ENCODE measurements around the gene LAMA3.
A peak's percentile ranks its signal among the peaks of the same experiment; 100 is the strongest.

LAMA3 gene

DNA sequence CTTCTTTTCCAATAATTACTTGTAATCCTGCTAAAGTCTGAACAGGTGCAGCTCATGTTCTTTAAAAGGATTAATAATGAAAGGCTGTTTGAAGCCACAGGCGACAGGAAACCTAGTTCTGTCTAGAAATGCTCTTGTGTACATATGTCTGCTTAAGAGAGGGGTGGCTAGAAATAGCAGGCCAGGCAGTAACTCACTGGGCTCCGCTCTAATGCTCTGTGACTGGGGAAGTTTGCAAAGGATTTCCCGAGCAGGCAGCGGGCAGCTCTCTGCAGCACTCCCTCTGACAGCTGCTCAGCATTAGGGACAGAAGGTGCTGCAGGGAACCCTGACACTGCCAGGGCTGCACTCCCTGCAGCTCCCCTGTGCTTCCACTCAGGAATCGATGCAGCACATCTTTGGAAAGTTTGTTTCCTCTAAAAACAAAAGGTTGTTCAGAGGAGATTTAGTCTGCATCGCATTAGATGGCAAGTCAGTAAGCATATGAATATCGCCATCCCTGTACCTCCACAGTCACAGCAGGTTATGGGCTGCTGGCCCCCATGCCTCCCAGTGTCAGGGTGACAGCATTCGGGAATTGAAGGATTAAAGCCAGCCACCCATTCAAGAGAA lies 292.2 kb downstream of the LAMA3 start:
- ATAC-seq (ENCODE audit: insufficient read depth, low read depth) (peak; percentile 56), DNase-seq (no peak)
- H3K4me1 ChIP-seq (ENCODE audit: insufficient read depth, low read length) = peaks cover 24% of the 10 kb centered on the region
- H3K4me3 ChIP-seq (ENCODE audit: low read depth in 1 of 2, low read length in 2 of 2) = no peak overlapping the region
- H4K20me1 ChIP-seq (ENCODE audit: insufficient read depth, low read length) = no peaks in the 10 kb centered on the region
- no peaks in the 10 kb centered on the region for H3K27me3 ChIP-seq (ENCODE audit: insufficient read depth, low read length, poor library complexity)
- H2AFZ ChIP-seq (ENCODE audit: low read depth, low read length) = no peak overlapping the region
- H3K4me2 ChIP-seq (ENCODE audit: insufficient read depth, low read length) = no peak overlapping the region
- H3K27ac ChIP-seq (ENCODE audit: low read length) = peak overlapping the region; percentile 5; the same call in 1 of the 2 replicates
- TF ChIP-seq, protein P1, sequence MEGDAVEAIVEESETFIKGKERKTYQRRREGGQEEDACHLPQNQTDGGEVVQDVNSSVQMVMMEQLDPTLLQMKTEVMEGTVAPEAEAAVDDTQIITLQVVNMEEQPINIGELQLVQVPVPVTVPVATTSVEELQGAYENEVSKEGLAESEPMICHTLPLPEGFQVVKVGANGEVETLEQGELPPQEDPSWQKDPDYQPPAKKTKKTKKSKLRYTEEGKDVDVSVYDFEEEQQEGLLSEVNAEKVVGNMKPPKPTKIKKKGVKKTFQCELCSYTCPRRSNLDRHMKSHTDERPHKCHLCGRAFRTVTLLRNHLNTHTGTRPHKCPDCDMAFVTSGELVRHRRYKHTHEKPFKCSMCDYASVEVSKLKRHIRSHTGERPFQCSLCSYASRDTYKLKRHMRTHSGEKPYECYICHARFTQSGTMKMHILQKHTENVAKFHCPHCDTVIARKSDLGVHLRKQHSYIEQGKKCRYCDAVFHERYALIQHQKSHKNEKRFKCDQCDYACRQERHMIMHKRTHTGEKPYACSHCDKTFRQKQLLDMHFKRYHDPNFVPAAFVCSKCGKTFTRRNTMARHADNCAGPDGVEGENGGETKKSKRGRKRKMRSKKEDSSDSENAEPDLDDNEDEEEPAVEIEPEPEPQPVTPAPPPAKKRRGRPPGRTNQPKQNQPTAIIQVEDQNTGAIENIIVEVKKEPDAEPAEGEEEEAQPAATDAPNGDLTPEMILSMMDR (IDR thresholded peaks at IDR 0.05; ENCODE audit: borderline replicate concordance, extremely low read depth, low read length, poor library complexity, severe bottlenecking) = no peak
- no peak for TF ChIP-seq EZH2 (IDR thresholded peaks at IDR 0.05; ENCODE audit: borderline replicate concordance, low read depth, low read length, severe bottlenecking)
- no peaks in the 10 kb centered on the region for H3K9me3 ChIP-seq (ENCODE audit: insufficient read depth, low read length, severe bottlenecking)
- H3K79me2 ChIP-seq (ENCODE audit: insufficient read depth, low read length) = no peaks in the 10 kb centered on the region
- no peak overlapping the region for H3K9ac ChIP-seq (ENCODE audit: low read depth, low read length)
- H3K36me3 ChIP-seq (ENCODE audit: insufficient read depth, low read length) = no peaks in the 10 kb centered on the region

DNA sequence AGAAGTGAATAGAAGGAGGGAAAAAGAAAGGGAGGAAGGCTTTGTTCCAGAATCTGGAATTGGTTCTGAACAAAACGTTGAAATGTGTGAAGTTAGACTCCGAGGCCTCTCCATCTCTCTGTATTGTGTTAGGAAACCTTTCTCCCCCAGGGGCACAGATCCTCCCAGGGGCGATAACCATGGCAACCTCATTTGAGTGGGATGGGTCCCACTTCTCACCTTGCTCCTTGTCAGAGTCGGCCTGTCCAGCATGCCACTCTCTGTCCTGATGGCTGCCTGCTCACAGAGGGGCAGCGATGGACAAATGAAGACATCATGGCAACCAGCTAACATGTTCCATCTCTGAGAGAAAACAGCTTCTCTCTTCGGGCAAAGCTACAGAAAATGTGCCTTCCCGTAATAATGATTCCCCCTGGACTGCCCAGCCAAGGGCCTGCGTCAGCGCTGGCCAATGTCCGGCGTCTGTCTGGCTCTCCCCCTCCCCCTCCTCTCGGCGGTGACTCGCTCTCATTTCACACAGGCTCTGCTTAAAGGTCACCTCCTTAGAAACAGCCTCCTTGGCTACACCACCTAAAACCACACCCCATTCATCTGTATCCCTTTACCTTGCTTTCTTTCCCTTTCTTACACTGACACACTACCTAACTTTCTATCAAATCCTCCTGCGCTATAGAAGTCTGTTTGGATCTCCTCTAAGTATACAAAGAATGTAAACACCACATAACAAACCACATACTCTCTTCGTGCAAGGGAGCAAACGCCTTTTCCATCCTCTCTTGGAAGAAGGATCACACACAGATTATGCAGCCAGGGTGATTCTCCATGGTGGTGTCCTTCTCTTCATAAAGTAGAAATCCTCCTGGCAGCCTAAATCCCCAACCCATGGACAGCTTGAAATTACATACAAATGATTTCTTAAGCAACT lies 293.2 kb downstream of the LAMA3 start:
- H3K9ac ChIP-seq (ENCODE audit: low read depth, low read length) = no peak overlapping the region
- no peaks in the 10 kb centered on the region for H3K36me3 ChIP-seq (ENCODE audit: insufficient read depth, low read length)
- H3K4me3 ChIP-seq (ENCODE audit: low read depth in 1 of 2, low read length in 2 of 2) = no peak overlapping the region
- no peak overlapping the region for H3K4me2 ChIP-seq (ENCODE audit: insufficient read depth, low read length)
- no peak for ATAC-seq (ENCODE audit: insufficient read depth, low read depth)
- H4K20me1 ChIP-seq (ENCODE audit: insufficient read depth, low read length) = no peaks in the 10 kb centered on the region
- H2AFZ ChIP-seq (ENCODE audit: low read depth, low read length) = no peak overlapping the region
- H3K27ac ChIP-seq (ENCODE audit: low read length) = no peak overlapping the region
- no peaks in the 10 kb centered on the region for H3K27me3 ChIP-seq (ENCODE audit: insufficient read depth, low read length, poor library complexity)
- H3K79me2 ChIP-seq (ENCODE audit: insufficient read depth, low read length) = no peaks in the 10 kb centered on the region
- H3K9me3 ChIP-seq (ENCODE audit: insufficient read depth, low read length, severe bottlenecking) = no peaks in the 10 kb centered on the region
- no peak for DNase-seq
- TF ChIP-seq, protein P1 (IDR thresholded peaks at IDR 0.05; ENCODE audit: borderline replicate concordance, extremely low read depth, low read length, poor library complexity, severe bottlenecking) = no peak
- TF ChIP-seq EZH2 (IDR thresholded peaks at IDR 0.05; ENCODE audit: borderline replicate concordance, low read depth, low read length, severe bottlenecking) = no peak
- peaks cover 24% of the 10 kb centered on the region for H3K4me1 ChIP-seq (ENCODE audit: insufficient read depth, low read length)

DNA sequence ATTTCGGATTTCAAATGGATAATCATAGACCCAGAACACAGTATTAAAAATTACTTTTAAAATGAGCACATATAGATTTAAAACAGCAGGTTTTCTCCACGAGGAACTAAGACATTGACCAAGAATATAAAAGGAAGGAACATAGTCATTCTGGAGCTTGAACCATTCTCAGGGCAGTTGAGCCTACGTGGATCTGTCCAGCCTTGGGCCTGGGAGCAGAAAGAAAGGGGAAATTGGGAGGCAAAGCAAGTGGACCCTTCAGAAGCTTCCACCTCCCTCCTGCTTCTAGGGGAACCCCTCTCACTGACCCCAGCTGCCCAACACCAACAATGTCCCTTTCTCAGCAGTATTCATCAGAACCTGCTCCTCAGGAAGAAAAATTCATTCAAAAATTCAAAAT lies 293.9 kb downstream of the LAMA3 start:
- Histone ChIP-seq H3K4me2 (ENCODE audit: insufficient read depth, low read length) (no peak overlapping the region), H3K9ac (ENCODE audit: low read depth, low read length) (no peak overlapping the region), H3K79me2 (ENCODE audit: insufficient read depth, low read length) (no peaks in the 10 kb centered on the region), H4K20me1 (ENCODE audit: insufficient read depth, low read length) (no peaks in the 10 kb centered on the region), H3K36me3 (ENCODE audit: insufficient read depth, low read length) (no peaks in the 10 kb centered on the region), H3K9me3 (ENCODE audit: insufficient read depth, low read length, severe bottlenecking) (no peaks in the 10 kb centered on the region), H3K4me1 (ENCODE audit: insufficient read depth, low read length) (peaks cover 17% of the 10 kb centered on the region), H3K4me3 (ENCODE audit: low read depth in 1 of 2, low read length in 2 of 2) (no peak overlapping the region), H3K27me3 (ENCODE audit: insufficient read depth, low read length, poor library complexity) (no peaks in the 10 kb centered on the region), H2AFZ (ENCODE audit: low read depth, low read length) (no peak overlapping the region), H3K27ac (ENCODE audit: low read length) (no peak overlapping the region)
- DNase-seq = no peak
- TF ChIP-seq, protein P1 (IDR thresholded peaks at IDR 0.05; ENCODE audit: borderline replicate concordance, extremely low read depth, low read length, poor library complexity, severe bottlenecking) = no peak
- TF ChIP-seq EZH2 (IDR thresholded peaks at IDR 0.05; ENCODE audit: borderline replicate concordance, low read depth, low read length, severe bottlenecking) = no peak
- no peak for ATAC-seq (ENCODE audit: insufficient read depth, low read depth)

Data from DND-41 (cell line).